Measurements from ENCODE around the gene MYMX.

DNA sequence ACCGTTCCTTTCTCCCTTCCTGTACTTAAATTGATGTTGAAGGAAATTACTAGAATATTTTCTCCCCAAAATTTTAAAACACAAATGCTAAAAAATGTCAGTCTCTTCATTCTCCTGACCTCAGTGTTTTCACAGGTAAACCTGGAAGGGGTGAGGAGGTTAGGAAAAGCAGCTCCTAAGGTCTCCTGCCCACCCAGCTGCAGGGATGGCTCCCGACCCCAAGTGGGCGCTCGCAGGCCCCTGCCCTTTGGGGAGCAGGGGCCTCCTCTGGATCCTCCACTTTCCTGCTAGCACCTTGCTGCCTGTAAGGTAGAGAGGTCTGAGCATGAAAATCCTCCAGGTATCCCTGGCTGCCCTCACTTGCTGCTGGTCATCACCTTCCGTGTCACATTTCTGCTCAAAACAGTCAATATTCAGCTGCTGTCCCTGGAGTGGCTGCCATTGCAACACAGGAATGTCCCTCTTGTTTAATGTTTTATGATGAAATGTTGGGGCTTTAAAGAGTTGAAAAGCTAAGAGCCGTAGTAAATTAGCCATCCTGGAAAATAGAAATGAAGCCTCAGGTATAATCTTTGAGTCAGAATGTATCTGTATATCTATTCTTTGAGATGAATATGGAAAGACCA, 19.3 kb downstream of the MYMX start:
- TF ChIP-seq POLR2A (IDR thresholded peaks at IDR 0.05; ENCODE audit: low read depth, low read length) (no peak), CTCF (conservative IDR thresholded peaks at IDR 0.05; ENCODE audit: low read depth, low read length) (no peak)

Data from IMR-90 (cell line).